NCI-H1436 treated with DMSO at 0.1 percent for 48 hours (cell line): Measurements from ENCODE around the gene GPC1.

Experiments
- DNase-seq: peaks from one replicate; lab custom pipeline; 2025; lab: John Stamatoyannopoulos, UW

GPC1 gene

GRCh38 chr2:240500561-240501423 lies 65.3 kb downstream of the GPC1 start:
- DNase-seq: no peak

- no peak for DNase-seq
Measured at GRCh38 chr2:240501531-240501991, 66.1 kb downstream of the GPC1 start.

- DNase-seq: no peak
Measured at GRCh38 chr2:240502059-240502429, 66.6 kb downstream of the GPC1 start.

- DNase-seq: no peak
Measured at GRCh38 chr2:240502430-240503121, 67.1 kb downstream of the GPC1 start.

GRCh38 chr2:240503375-240503774 lies 67.9 kb downstream of the GPC1 start:
- no peak for DNase-seq

- no peak for DNase-seq
Measured at GRCh38 chr2:240503848-240504247, 68.4 kb downstream of the GPC1 start.

- DNase-seq: no peak
Measured at GRCh38 chr2:240505910-240506309, 70.4 kb downstream of the GPC1 start.

GRCh38 chr2:240506406-240507059 lies 71.1 kb downstream of the GPC1 start:
- no peak for DNase-seq

- DNase-seq: no peak
Measured at GRCh38 chr2:240507060-240507777, 71.8 kb downstream of the GPC1 start.

GRCh38 chr2:240507778-240508251 lies 72.4 kb downstream of the GPC1 start:
- DNase-seq: no peak

- DNase-seq: no peak
Measured at GRCh38 chr2:240508832-240509545, 73.5 kb downstream of the GPC1 start.

GRCh38 chr2:240509667-240510512 lies 74.4 kb downstream of the GPC1 start:
- DNase-seq: no peak

- DNase-seq: no peak
Measured at GRCh38 chr2:240510513-240511210, 75.2 kb downstream of the GPC1 start.

- DNase-seq: no peak
Measured at GRCh38 chr2:240511351-240512108, 76.1 kb downstream of the GPC1 start.

- no peak for DNase-seq
Measured at GRCh38 chr2:240512109-240512485, 76.6 kb downstream of the GPC1 start.

- DNase-seq: no peak
Measured at GRCh38 chr2:240512666-240513535, 77.4 kb downstream of the GPC1 start.

- no peak for DNase-seq
Measured at GRCh38 chr2:240513549-240514287, 78.3 kb downstream of the GPC1 start.
